WTC11 (cell line): ENCODE measurements around the gene SPATS2.

Experiments
- ARID4B ChIP-seq: sonication (generic); formaldehyde crosslinking; IDR thresholded peaks from 2 replicates; pipeline ENCODE4 v1.8.0; 2023; ENCODE audit warnings: missing genetic modification reagents, mild to moderate bottlenecking, borderline replicate concordance
- CTCF ChIP-seq: fragments of 200-600 bp; IDR thresholded peaks from 2 replicates; pipeline ENCODE4 v1.8.0; 2022; ENCODE audit warnings: antibody characterized with exemption
- ESRRA ChIP-seq: sonication (generic); formaldehyde crosslinking; IDR thresholded peaks from 2 replicates; pipeline ENCODE4 v1.8.1; 2022; ENCODE audit warnings: mild to moderate bottlenecking, missing genetic modification reagents, borderline replicate concordance
- FOXJ3 ChIP-seq: sonication (generic); formaldehyde crosslinking; IDR thresholded peaks from 2 replicates; pipeline ENCODE4 v1.9.0; 2021; ENCODE audit warnings: missing genetic modification reagents, mild to moderate bottlenecking, borderline replicate concordance
- JUN ChIP-seq: sonication (generic); formaldehyde crosslinking; IDR thresholded peaks from 2 replicates; pipeline ENCODE4 v1.8.0; 2023; ENCODE audit warnings: mild to moderate bottlenecking, missing genetic modification reagents
- TEAD4 ChIP-seq: sonication (generic); formaldehyde crosslinking; IDR thresholded peaks from 2 replicates; pipeline ENCODE4 v1.8.0; 2022; ENCODE audit warnings: mild to moderate bottlenecking, missing genetic modification reagents
- USF2 ChIP-seq: sonication (generic); formaldehyde crosslinking; IDR thresholded peaks from 2 replicates; pipeline ENCODE4 v1.8.1; 2023; ENCODE audit warnings: mild to moderate bottlenecking, missing genetic modification reagents, moderate library complexity
- ZNF232 ChIP-seq: sonication (generic); formaldehyde crosslinking; IDR thresholded peaks from 2 replicates; pipeline ENCODE4 v1.8.0; 2022; ENCODE audit warnings: mild to moderate bottlenecking, missing genetic modification reagents
- ZNF263 ChIP-seq: sonication (generic); formaldehyde crosslinking; IDR thresholded peaks from 2 replicates; pipeline ENCODE4 v1.8.1; 2022; ENCODE audit warnings: low read depth, mild to moderate bottlenecking, moderate library complexity, missing genetic modification reagents
- TF ChIP-seq, protein P1 (sequence below): fragments of 250-450 bp; sonication (Bioruptor Pico); IDR thresholded peaks from 2 replicates; pipeline ENCODE4 v2.1.2; 2022; ENCODE audit warnings: mild to moderate bottlenecking, moderate library complexity
- TF ChIP-seq, protein P2 (sequence below): sonication (generic); formaldehyde crosslinking; IDR thresholded peaks from 2 replicates; pipeline ENCODE4 v1.8.1; 2023; ENCODE audit warnings: mild to moderate bottlenecking, missing genetic modification reagents, borderline replicate concordance
- TF ChIP-seq, protein P3 (sequence below): sonication (generic); formaldehyde crosslinking; IDR thresholded peaks from 2 replicates; pipeline ENCODE4 v1.8.1; 2022; ENCODE audit warnings: low read depth, missing genetic modification reagents, borderline replicate concordance
- TF ChIP-seq, protein P4 (sequence below): sonication (generic); formaldehyde crosslinking; conservative IDR thresholded peaks from 2 replicates; pipeline ENCODE4 v1.8.1; 2023; ENCODE audit warnings: mild to moderate bottlenecking, low read depth, missing genetic modification reagents, moderate library complexity

GRCh38 chr12:49560695-49561094 is 193.4 kb downstream of the SPATS2 start:
- TF ChIP-seq, protein P1, sequence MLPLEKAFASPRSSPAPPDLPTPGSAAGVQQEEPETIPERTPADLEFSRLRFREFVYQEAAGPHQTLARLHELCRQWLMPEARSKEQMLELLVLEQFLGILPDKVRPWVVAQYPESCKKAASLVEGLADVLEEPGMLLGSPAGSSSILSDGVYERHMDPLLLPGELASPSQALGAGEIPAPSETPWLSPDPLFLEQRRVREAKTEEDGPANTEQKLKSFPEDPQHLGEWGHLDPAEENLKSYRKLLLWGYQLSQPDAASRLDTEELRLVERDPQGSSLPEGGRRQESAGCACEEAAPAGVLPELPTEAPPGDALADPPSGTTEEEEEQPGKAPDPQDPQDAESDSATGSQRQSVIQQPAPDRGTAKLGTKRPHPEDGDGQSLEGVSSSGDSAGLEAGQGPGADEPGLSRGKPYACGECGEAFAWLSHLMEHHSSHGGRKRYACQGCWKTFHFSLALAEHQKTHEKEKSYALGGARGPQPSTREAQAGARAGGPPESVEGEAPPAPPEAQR: no peak
- no peak for TF ChIP-seq USF2 (CRISPR knock-in tag)
- TF ChIP-seq, protein P2, sequence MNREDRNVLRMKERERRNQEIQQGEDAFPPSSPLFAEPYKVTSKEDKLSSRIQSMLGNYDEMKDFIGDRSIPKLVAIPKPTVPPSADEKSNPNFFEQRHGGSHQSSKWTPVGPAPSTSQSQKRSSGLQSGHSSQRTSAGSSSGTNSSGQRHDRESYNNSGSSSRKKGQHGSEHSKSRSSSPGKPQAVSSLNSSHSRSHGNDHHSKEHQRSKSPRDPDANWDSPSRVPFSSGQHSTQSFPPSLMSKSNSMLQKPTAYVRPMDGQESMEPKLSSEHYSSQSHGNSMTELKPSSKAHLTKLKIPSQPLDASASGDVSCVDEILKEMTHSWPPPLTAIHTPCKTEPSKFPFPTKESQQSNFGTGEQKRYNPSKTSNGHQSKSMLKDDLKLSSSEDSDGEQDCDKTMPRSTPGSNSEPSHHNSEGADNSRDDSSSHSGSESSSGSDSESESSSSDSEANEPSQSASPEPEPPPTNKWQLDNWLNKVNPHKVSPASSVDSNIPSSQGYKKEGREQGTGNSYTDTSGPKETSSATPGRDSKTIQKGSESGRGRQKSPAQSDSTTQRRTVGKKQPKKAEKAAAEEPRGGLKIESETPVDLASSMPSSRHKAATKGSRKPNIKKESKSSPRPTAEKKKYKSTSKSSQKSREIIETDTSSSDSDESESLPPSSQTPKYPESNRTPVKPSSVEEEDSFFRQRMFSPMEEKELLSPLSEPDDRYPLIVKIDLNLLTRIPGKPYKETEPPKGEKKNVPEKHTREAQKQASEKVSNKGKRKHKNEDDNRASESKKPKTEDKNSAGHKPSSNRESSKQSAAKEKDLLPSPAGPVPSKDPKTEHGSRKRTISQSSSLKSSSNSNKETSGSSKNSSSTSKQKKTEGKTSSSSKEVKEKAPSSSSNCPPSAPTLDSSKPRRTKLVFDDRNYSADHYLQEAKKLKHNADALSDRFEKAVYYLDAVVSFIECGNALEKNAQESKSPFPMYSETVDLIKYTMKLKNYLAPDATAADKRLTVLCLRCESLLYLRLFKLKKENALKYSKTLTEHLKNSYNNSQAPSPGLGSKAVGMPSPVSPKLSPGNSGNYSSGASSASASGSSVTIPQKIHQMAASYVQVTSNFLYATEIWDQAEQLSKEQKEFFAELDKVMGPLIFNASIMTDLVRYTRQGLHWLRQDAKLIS (CRISPR knock-in tag): no peak
- TF ChIP-seq ZNF232 (CRISPR knock-in tag): no peak
- no peak for TF ChIP-seq CTCF
- no peak for TF ChIP-seq TEAD4 (CRISPR knock-in tag)
- TF ChIP-seq, protein P3, sequence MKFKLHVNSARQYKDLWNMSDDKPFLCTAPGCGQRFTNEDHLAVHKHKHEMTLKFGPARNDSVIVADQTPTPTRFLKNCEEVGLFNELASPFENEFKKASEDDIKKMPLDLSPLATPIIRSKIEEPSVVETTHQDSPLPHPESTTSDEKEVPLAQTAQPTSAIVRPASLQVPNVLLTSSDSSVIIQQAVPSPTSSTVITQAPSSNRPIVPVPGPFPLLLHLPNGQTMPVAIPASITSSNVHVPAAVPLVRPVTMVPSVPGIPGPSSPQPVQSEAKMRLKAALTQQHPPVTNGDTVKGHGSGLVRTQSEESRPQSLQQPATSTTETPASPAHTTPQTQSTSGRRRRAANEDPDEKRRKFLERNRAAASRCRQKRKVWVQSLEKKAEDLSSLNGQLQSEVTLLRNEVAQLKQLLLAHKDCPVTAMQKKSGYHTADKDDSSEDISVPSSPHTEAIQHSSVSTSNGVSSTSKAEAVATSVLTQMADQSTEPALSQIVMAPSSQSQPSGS (CRISPR knock-in tag): no peak
- no peak for TF ChIP-seq ARID4B (CRISPR knock-in tag)
- TF ChIP-seq, protein P4, sequence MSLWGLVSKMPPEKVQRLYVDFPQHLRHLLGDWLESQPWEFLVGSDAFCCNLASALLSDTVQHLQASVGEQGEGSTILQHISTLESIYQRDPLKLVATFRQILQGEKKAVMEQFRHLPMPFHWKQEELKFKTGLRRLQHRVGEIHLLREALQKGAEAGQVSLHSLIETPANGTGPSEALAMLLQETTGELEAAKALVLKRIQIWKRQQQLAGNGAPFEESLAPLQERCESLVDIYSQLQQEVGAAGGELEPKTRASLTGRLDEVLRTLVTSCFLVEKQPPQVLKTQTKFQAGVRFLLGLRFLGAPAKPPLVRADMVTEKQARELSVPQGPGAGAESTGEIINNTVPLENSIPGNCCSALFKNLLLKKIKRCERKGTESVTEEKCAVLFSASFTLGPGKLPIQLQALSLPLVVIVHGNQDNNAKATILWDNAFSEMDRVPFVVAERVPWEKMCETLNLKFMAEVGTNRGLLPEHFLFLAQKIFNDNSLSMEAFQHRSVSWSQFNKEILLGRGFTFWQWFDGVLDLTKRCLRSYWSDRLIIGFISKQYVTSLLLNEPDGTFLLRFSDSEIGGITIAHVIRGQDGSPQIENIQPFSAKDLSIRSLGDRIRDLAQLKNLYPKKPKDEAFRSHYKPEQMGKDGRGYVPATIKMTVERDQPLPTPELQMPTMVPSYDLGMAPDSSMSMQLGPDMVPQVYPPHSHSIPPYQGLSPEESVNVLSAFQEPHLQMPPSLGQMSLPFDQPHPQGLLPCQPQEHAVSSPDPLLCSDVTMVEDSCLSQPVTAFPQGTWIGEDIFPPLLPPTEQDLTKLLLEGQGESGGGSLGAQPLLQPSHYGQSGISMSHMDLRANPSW: no peak
- no peak for TF ChIP-seq FOXJ3 (CRISPR knock-in tag)
- no peak for TF ChIP-seq JUN (CRISPR knock-in tag)
- no peak for TF ChIP-seq ESRRA (CRISPR knock-in tag)
- no peak for TF ChIP-seq ZNF263 (CRISPR knock-in tag)
